Endodermal cell (in vitro differentiated cells): ENCODE data around the gene ATP10B. TPM values are rescaled to one million over a fixed set of nuclear protein-coding genes. Genes with fewer than 3 reads are reported as not detected.

ENCODE experiments used
- DNase-seq: peaks from one replicate; pipeline ENCODE4 v3.0.0-alpha.2; 2017
- H3K27ac ChIP-seq: 2 replicates; pipeline ENCODE4 v1.5.1; 2013; ENCODE audit warnings: mild to moderate bottlenecking, low read depth, low read length, moderate library complexity
- H3K27me3 ChIP-seq: 2 replicates; pipeline ENCODE4 v1.6.1; 2013; ENCODE audit warnings: mild to moderate bottlenecking, low read length, moderate library complexity; ENCODE audit not compliant: insufficient read depth, control insufficient read depth, poor library complexity, severe bottlenecking
- H3K36me3 ChIP-seq: 2 replicates; pipeline ENCODE4 v1.7.0; 2013; ENCODE audit warnings: mild to moderate bottlenecking, low read length, moderate library complexity; ENCODE audit not compliant: control insufficient read depth, insufficient read depth
- H3K4me1 ChIP-seq: one replicate; pipeline ENCODE4 v1.7.0; 2013; ENCODE audit warnings: low read length; ENCODE audit not compliant: control insufficient read depth, insufficient read depth
- H3K4me3 ChIP-seq: 2 replicates; pipeline ENCODE4 v1.5.1; 2013; ENCODE audit warnings: mild to moderate bottlenecking, low read length, moderate library complexity
- H3K9ac ChIP-seq: 2 replicates; pipeline ENCODE4 v1.6.1; 2013; ENCODE audit warnings: mild to moderate bottlenecking, low read length, moderate library complexity; ENCODE audit not compliant: poor library complexity, severe bottlenecking; ENCODE audit errors: extremely low read depth
- H3K9me3 ChIP-seq: 2 replicates; pipeline ENCODE4 v1.6.1; 2013; ENCODE audit warnings: mild to moderate bottlenecking, low read length, moderate library complexity; ENCODE audit not compliant: control insufficient read depth
- H3K27ac Mint-ChIP-seq: 2 replicates; pipeline ENCODE4 v1.8.0; 2020; ENCODE audit warnings: mixed read lengths
- H3K27me3 Mint-ChIP-seq: 2 replicates; pipeline ENCODE4 v1.8.0; 2021; ENCODE audit warnings: mild to moderate bottlenecking, mixed read lengths; ENCODE audit not compliant: insufficient read depth
- H3K36me3 Mint-ChIP-seq: 2 replicates; pipeline ENCODE4 v1.8.0; 2020; ENCODE audit warnings: low read depth, mixed read lengths
- H3K4me1 Mint-ChIP-seq: 2 replicates; pipeline ENCODE4 v1.8.0; 2020; ENCODE audit warnings: mixed read lengths
- H3K4me3 Mint-ChIP-seq: 2 replicates; pipeline ENCODE4 v1.8.0; 2020; ENCODE audit warnings: mild to moderate bottlenecking, moderate library complexity, mixed read lengths
- H3K9me3 Mint-ChIP-seq: 2 replicates; pipeline ENCODE4 v1.8.0; 2020; ENCODE audit warnings: mild to moderate bottlenecking, mixed read lengths
- WGBS, 2 experiments: methylation state at CpG; one replicate each; pipeline versions ENCODE4 v1.1.5 to v1.1.7; 2013; ENCODE audit warnings: missing lambda C conversion rate in 2 of 2, mixed read lengths in 1 of 2; ENCODE audit not compliant: insufficient coverage in 1 of 2, insufficient read length in 1 of 2; 5-methylcytosine and 5-hydroxymethylcytosine counted together
- total RNA-seq, 2 donors: library from RNA; stranded (reverse); fragmentation: NEBNext Ultra II Directional in 1 of 2; extraction: Animal tissue kit (Norgen Biotek cat#: 25700) in 1 of 2; gene quantifications; 2 replicates in 1 of 2; 3 replicates in 1 of 2; pipeline ENCODE4 v1.2.1, GENCODE V29; 2021
- TF ChIP-seq, protein P1 (sequence below): fragments of 200-600 bp; sonication (generic); conservative IDR thresholded peaks from 2 replicates; pipeline ENCODE4 v1.5.0; 2021; ENCODE audit warnings: antibody characterized with exemption, mild to moderate bottlenecking

The ATP10B gene
- total RNA-seq, 2 donors from 2014 or later, result 0.15 to 0.38 TPM

DNA sequence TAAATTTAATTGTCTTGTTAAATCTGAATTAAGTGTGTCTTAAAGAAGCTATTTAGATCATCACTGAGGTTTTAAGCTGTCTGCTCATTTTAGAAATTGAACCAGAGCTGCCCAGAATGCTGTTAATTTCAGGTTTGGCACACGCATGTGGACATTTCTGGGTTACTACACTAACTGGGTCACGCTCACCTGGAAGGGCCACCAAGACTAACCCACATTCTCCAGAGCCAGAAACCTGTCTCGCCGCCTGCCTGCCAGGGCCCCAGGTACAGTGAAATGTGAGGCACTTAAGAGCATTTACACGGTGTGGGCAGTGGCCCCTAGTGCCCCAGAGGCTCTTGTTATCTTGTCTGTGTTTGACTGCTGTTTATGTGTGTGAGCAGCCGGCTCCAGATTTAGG, 46.6 kb downstream of the ATP10B start:
- Mint-ChIP-seq H3K4me1 (no peaks in the 10 kb centered on the region), H3K27me3 (no peaks in the 10 kb centered on the region)
- H3K9me3 ChIP-seq, result no peaks in the 10 kb centered on the region

DNA sequence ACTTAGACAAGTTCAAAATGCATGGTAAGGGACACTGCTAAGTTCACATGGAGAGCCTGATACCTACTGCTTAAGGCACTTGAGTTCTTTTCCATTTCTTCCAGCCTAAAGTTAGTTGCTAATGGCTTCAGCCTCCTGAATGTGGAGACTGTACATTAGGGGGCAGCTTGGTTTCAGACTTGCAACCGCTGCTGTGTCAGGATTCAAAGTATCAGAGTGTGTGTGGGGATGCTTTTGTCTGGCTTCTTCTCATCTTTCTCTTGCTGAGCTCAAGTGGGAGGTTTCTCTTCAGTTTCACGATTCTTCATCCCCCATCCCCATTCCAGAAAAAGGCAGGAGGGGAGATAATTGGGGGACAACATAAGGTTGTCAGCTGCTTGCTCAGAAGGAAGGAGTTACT, 49.4 kb downstream of the ATP10B start:
- H3K27ac ChIP-seq, result no peak overlapping the region
- no peaks in the 10 kb centered on the region for H3K36me3 Mint-ChIP-seq
- H3K9me3 ChIP-seq, result no peaks in the 10 kb centered on the region
- no peaks in the 10 kb centered on the region for H3K4me1 Mint-ChIP-seq
- H3K4me3 ChIP-seq, result no peak overlapping the region
- WGBS, 2 experiments, result 91% methylated on average over 2 of the region's 2 CpGs; no CpG with 5 or more reads in 1 of the 2 experiments
- no peak overlapping the region for H3K27ac Mint-ChIP-seq
- no peaks in the 10 kb centered on the region for H3K27me3 ChIP-seq
- H3K9me3 Mint-ChIP-seq, result no peaks in the 10 kb centered on the region
- H3K4me1 ChIP-seq, result no peaks in the 10 kb centered on the region
- TF ChIP-seq, protein P1, sequence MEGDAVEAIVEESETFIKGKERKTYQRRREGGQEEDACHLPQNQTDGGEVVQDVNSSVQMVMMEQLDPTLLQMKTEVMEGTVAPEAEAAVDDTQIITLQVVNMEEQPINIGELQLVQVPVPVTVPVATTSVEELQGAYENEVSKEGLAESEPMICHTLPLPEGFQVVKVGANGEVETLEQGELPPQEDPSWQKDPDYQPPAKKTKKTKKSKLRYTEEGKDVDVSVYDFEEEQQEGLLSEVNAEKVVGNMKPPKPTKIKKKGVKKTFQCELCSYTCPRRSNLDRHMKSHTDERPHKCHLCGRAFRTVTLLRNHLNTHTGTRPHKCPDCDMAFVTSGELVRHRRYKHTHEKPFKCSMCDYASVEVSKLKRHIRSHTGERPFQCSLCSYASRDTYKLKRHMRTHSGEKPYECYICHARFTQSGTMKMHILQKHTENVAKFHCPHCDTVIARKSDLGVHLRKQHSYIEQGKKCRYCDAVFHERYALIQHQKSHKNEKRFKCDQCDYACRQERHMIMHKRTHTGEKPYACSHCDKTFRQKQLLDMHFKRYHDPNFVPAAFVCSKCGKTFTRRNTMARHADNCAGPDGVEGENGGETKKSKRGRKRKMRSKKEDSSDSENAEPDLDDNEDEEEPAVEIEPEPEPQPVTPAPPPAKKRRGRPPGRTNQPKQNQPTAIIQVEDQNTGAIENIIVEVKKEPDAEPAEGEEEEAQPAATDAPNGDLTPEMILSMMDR, result peak; percentile 60
- DNase-seq, result no peak
- no peak overlapping the region for H3K4me3 Mint-ChIP-seq
- H3K9ac ChIP-seq, result no peak overlapping the region
- H3K27me3 Mint-ChIP-seq, result no peaks in the 10 kb centered on the region
- H3K36me3 ChIP-seq, result no peaks in the 10 kb centered on the region

More for the DNA sequence above, 46.6 kb downstream of the ATP10B start:
- H3K27ac Mint-ChIP-seq, result no peak overlapping the region
- TF ChIP-seq, protein P1, result no peak
- H3K36me3 Mint-ChIP-seq, result no peaks in the 10 kb centered on the region
- Histone ChIP-seq H3K27ac (no peak overlapping the region), H3K9ac (no peak overlapping the region), H3K4me1 (no peaks in the 10 kb centered on the region), H3K4me3 (no peak overlapping the region), H3K27me3 (no peaks in the 10 kb centered on the region), H3K36me3 (no peaks in the 10 kb centered on the region)
- WGBS, 2 experiments, result 86 to 94% methylated on average over 1 to 6 of the region's 6 CpGs
- H3K4me3 Mint-ChIP-seq, result no peak overlapping the region
- no peak for DNase-seq
- H3K9me3 Mint-ChIP-seq, result no peaks in the 10 kb centered on the region

GRCh38 chr5:160800375-160801275, 51.4 kb downstream of the ATP10B start:
- peaks cover 4% of the 10 kb centered on the region for H3K27me3 Mint-ChIP-seq
- no peaks in the 10 kb centered on the region for H3K36me3 Mint-ChIP-seq
- Histone ChIP-seq H3K27me3 (peaks cover 5% of the 10 kb centered on the region), H3K27ac (no peak overlapping the region), H3K4me1 (no peaks in the 10 kb centered on the region), H3K9me3 (no peaks in the 10 kb centered on the region), H3K4me3 (no peak overlapping the region), H3K36me3 (no peaks in the 10 kb centered on the region), H3K9ac (no peak overlapping the region)
- H3K4me3 Mint-ChIP-seq, result no peak overlapping the region
- no peak for DNase-seq
- TF ChIP-seq, protein P1, result no peak
- no peak overlapping the region for H3K27ac Mint-ChIP-seq
- H3K9me3 Mint-ChIP-seq, result no peaks in the 10 kb centered on the region
- H3K4me1 Mint-ChIP-seq, result no peaks in the 10 kb centered on the region
- 89 to 96% methylated on average over 4 of the region's 4 CpGs for WGBS, 2 experiments
